Neuronal stem cell (in vitro differentiated cells): ENCODE measurements around the gene FRAT1.
A peak's percentile ranks its signal among the peaks of the same experiment; 100 is the strongest.

ENCODE experiments used
- DNase-seq: peaks from one replicate; pipeline ENCODE4 v3.0.0-alpha.2; 2013; ENCODE audit warnings: low spot score
- H2AFZ ChIP-seq: one replicate; pipeline ENCODE4 v1.6.1; 2013; ENCODE audit warnings: mild to moderate bottlenecking, low read length, inconsistent platforms
- H2AK5ac ChIP-seq: 2 replicates; pipeline ENCODE4 v1.6.1; 2013; ENCODE audit warnings: low read depth, mild to moderate bottlenecking, inconsistent platforms, low read length, moderate library complexity, mixed read lengths
- H2BK120ac ChIP-seq: 2 replicates; pipeline ENCODE4 v1.6.1; 2013; ENCODE audit warnings: low read depth, mild to moderate bottlenecking, inconsistent platforms, low read length, moderate library complexity, mixed read lengths
- H2BK12ac ChIP-seq: one replicate; pipeline ENCODE4 v1.6.1; 2013; ENCODE audit warnings: low read length, inconsistent platforms
- H2BK15ac ChIP-seq: 2 replicates; pipeline ENCODE4 v1.6.1; 2013; ENCODE audit warnings: mild to moderate bottlenecking, low read length, inconsistent platforms, mixed read lengths
- H2BK5ac ChIP-seq: one replicate; pipeline ENCODE4 v1.6.1; 2013; ENCODE audit warnings: inconsistent platforms, mild to moderate bottlenecking, low read length, moderate library complexity
- H3K14ac ChIP-seq: one replicate; pipeline ENCODE4 v1.6.1; 2013; ENCODE audit warnings: low read length, inconsistent platforms
- H3K18ac ChIP-seq: 2 replicates; pipeline ENCODE4 v1.6.1; 2013; ENCODE audit warnings: low read length, inconsistent platforms
- H3K23ac ChIP-seq: 2 replicates; pipeline ENCODE4 v1.6.1; 2013; ENCODE audit warnings: low read depth, mild to moderate bottlenecking, mixed read lengths, low read length, inconsistent platforms; ENCODE audit not compliant: poor library complexity
- H3K27ac ChIP-seq: replicated peaks from 3 replicates; pipeline ENCODE4 v1.5.1; 2013; ENCODE audit warnings: low read length, inconsistent platforms
- H3K27me3 ChIP-seq, 3 experiments: 2 replicates each; pipeline ENCODE4 v1.6.1; 2013; ENCODE audit warnings: low read length in 3 of 3, mild to moderate bottlenecking in 2 of 3, inconsistent platforms in 1 of 3, low read depth in 1 of 3, mixed read lengths in 1 of 3, moderate library complexity in 1 of 3; ENCODE audit not compliant: control insufficient read depth in 3 of 3, insufficient read depth in 3 of 3
- H3K36me3 ChIP-seq, 2 donors: replicated peaks in 1 of 2; 2 replicates each; pipeline ENCODE4 v1.6.1; 2013; ENCODE audit warnings: low read length in 2 of 2; ENCODE audit not compliant: control insufficient read depth in 2 of 2, insufficient read depth in 2 of 2
- H3K4ac ChIP-seq: 2 replicates; pipeline ENCODE4 v1.6.1; 2013; ENCODE audit warnings: inconsistent platforms, mild to moderate bottlenecking, low read length, moderate library complexity
- H3K4me1 ChIP-seq, 2 donors: 1 replicate in 1 of 2; 2 replicates in 1 of 2; pipeline ENCODE4 v1.6.1; 2013; ENCODE audit warnings: low read length in 2 of 2, low read depth in 1 of 2; ENCODE audit not compliant: control insufficient read depth in 2 of 2, insufficient read depth in 1 of 2
- H3K4me2 ChIP-seq: one replicate; pipeline ENCODE4 v1.6.1; 2013; ENCODE audit warnings: mild to moderate bottlenecking, low read length, inconsistent platforms; ENCODE audit not compliant: insufficient read depth, poor library complexity, severe bottlenecking
- H3K4me3 ChIP-seq, 2 donors: 2 replicates each; pipeline ENCODE4 v1.5.1; 2013; ENCODE audit warnings: low read length in 2 of 2, mild to moderate bottlenecking in 2 of 2, inconsistent platforms in 1 of 2, moderate library complexity in 1 of 2
- H3K79me1 ChIP-seq: one replicate; pipeline ENCODE4 v1.6.1; 2013; ENCODE audit warnings: low read depth, mild to moderate bottlenecking, inconsistent platforms, low read length, moderate library complexity
- H3K9ac ChIP-seq: one replicate; pipeline ENCODE4 v1.6.1; 2013; ENCODE audit warnings: mild to moderate bottlenecking, low read depth, low read length, inconsistent platforms; ENCODE audit not compliant: poor library complexity
- H3K9me3 ChIP-seq, 2 donors: replicated peaks in 1 of 2; 2 replicates each; pipeline versions ENCODE3 to v1.6.1; 2013; ENCODE audit warnings: low read length in 2 of 2, mild to moderate bottlenecking in 2 of 2, inconsistent platforms in 1 of 2, low read depth in 1 of 2, mixed read lengths in 1 of 2, moderate library complexity in 1 of 2; ENCODE audit not compliant: control insufficient read depth in 2 of 2, insufficient read depth in 1 of 2
- H4K8ac ChIP-seq: one replicate; pipeline ENCODE4 v1.6.1; 2013; ENCODE audit warnings: low read depth, mild to moderate bottlenecking, inconsistent platforms, low read length, moderate library complexity
- H4K91ac ChIP-seq: one replicate; pipeline ENCODE4 v1.6.1; 2013; ENCODE audit warnings: low read length, low read depth, mild to moderate bottlenecking, inconsistent platforms; ENCODE audit not compliant: poor library complexity
- WGBS, 2 donors: extraction: QIAGEN DNeasy Blood & Tissue Kit; methylation state at CpG; one replicate each; pipeline ENCODE4 v1.1.7; 2013; ENCODE audit warnings: missing lambda C conversion rate in 2 of 2, mixed read lengths in 1 of 2; ENCODE audit not compliant: insufficient read length in 2 of 2, insufficient replicate concordance in 1 of 2; ENCODE audit errors: extremely low coverage in 2 of 2; 5-methylcytosine and 5-hydroxymethylcytosine counted together

Gene FRAT1

DNA sequence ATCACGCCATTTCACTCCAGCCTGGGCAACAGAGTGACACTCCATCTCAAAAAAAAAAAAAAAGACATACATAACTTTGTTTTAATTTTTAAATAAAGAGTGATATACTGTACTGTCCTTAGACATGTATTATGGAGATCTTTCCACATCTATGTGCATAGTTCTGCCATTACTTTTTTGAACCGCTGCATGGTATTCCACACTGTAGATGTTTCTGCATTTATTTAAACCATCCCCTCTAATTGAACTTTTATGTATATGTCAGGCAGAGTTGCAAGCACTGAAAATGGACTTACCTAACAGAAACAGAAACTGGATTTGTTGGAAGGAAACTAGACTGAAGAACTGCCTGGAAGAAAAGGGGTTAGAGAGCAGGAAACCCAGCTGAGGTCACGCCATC, 18.1 kb upstream of the FRAT1 start:
- Histone ChIP-seq H3K18ac (no peak overlapping the region), H3K4ac (no peak overlapping the region), H4K91ac (no peak overlapping the region), H3K14ac (no peak overlapping the region), H3K4me1 (no peaks in the 10 kb centered on the region), H3K23ac (no peak overlapping the region), H3K27ac (no peak overlapping the region), H3K4me2 (no peak overlapping the region), H2AK5ac (no peak overlapping the region), H2AFZ (no peak overlapping the region), H3K27me3 (peaks cover 0 to 5% (median 0%) of the 10 kb centered on the region in 3 experiments), H3K9me3 (no peaks in the 10 kb centered on the region), H3K79me1 (peaks cover 2% of the 10 kb centered on the region), H2BK5ac (no peak overlapping the region), H2BK15ac (no peak overlapping the region), H3K9ac (no peak overlapping the region), H2BK12ac (no peak overlapping the region), H3K36me3 (no peaks in the 10 kb centered on the region), H2BK120ac (no peak overlapping the region), H4K8ac (no peak overlapping the region), H3K4me3 (no peak overlapping the region)
- WGBS, 2 donors: no CpG with 5 or more reads among the region's 3 CpGs
- no peak for DNase-seq

- no peak for DNase-seq
- H2BK120ac ChIP-seq: no peak overlapping the region
- peaks cover 0 to 5% (median 0%) of the 10 kb centered on the region in 3 experiments for H3K27me3 ChIP-seq
- no peak overlapping the region for H3K27ac ChIP-seq
- no peak overlapping the region for H4K8ac ChIP-seq
- H2AFZ ChIP-seq: peak overlapping the region; percentile 15
- peak overlapping the region; percentile 32 for H3K9ac ChIP-seq
- H2BK5ac ChIP-seq: peak overlapping the region; percentile 5
- no peak overlapping the region for H2BK15ac ChIP-seq
- H3K18ac ChIP-seq: peak overlapping the region; percentile 58
- no peak overlapping the region for H3K14ac ChIP-seq
- no peaks in the 10 kb centered on the region for H3K9me3 ChIP-seq
- H2AK5ac ChIP-seq: peak overlapping the region; percentile 81
- no peak overlapping the region for H2BK12ac ChIP-seq
- no peaks in the 10 kb centered on the region for H3K36me3 ChIP-seq
- no CpG with 5 or more reads among the region's 11 CpGs for WGBS, 2 donors
- peaks cover 2% of the 10 kb centered on the region for H3K79me1 ChIP-seq
- H3K4me1 ChIP-seq: no peaks in the 10 kb centered on the region
- H4K91ac ChIP-seq: no peak overlapping the region
- no peak overlapping the region for H3K4me2 ChIP-seq
- H3K4me3 ChIP-seq: no peak overlapping the region
- H3K4ac ChIP-seq: no peak overlapping the region
- no peak overlapping the region for H3K23ac ChIP-seq
Measured at GRCh38 chr10:97302088-97302791, 16.8 kb upstream of the FRAT1 start.

- Histone ChIP-seq H3K14ac (no peak overlapping the region), H3K4me2 (no peak overlapping the region), H3K23ac (no peak overlapping the region), H4K8ac (no peak overlapping the region), H3K9ac (no peak overlapping the region), H2BK15ac (no peak overlapping the region), H3K4me1 (no peaks in the 10 kb centered on the region), H3K27ac (no peak overlapping the region), H2BK12ac (no peak overlapping the region), H2AFZ (no peak overlapping the region), H3K4me3 (no peak overlapping the region), H3K27me3 (peaks cover 0 to 8% (median 0%) of the 10 kb centered on the region in 3 experiments), H3K79me1 (no peaks in the 10 kb centered on the region), H4K91ac (no peak overlapping the region), H2BK5ac (no peak overlapping the region), H2BK120ac (no peak overlapping the region), H3K9me3 (no peaks in the 10 kb centered on the region), H3K4ac (no peak overlapping the region), H2AK5ac (no peak overlapping the region), H3K18ac (no peak overlapping the region), H3K36me3 (no peaks in the 10 kb centered on the region)
- DNase-seq: no peak
- no CpG with 5 or more reads among the region's 1 CpG for WGBS, 2 donors
Measured at GRCh38 chr10:97307441-97307840, 11.6 kb upstream of the FRAT1 start.

DNA sequence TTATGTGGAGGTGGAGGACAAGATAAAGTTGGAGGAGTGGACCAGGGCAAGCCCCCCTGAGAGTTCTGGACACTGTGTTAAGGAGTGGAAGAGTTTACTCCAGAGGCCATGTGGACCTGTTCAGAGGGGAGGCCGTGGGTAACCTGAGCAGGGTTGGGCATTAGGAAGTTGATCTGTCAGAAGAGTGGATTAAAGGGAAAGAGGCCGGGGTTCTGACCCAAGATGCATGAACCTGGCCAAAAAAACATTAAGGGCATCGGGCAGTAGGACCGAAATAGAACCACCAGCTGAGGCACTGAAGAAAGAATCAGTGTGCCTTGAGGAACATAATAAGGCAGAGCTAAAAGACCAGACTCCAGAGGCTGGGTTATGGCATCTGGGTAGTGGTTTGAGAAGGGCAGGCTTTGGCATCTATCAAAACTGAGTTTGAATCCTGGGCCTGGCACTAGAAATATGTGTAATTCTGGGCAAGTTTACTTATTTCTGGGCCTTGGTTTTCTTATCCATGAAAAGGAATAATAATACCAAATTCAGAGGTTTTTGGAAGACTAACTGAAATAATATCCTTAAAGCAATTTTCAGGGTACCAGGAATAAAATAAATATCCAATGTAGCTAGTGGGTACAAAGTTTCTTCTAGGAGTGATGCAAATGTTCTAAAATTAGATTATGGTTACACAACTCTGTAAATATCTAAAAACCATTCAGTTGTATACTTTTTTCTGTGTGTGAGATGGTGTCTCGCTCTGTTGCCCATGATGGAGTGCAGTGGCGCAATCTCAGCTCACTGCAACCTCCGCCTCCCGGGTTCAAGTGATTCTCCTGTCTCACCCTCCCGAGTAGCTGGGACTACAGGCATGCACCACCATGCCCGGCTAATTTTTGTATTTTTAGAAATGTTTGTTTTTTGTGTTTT, 10.9 kb upstream of the FRAT1 start:
- H4K8ac ChIP-seq: no peak overlapping the region
- H3K4me2 ChIP-seq: no peak overlapping the region
- H3K23ac ChIP-seq: no peak overlapping the region
- H3K36me3 ChIP-seq: no peaks in the 10 kb centered on the region
- WGBS, 2 donors: no CpG with 5 or more reads among the region's 10 CpGs
- peaks cover 0 to 8% (median 0%) of the 10 kb centered on the region in 3 experiments for H3K27me3 ChIP-seq
- no peaks in the 10 kb centered on the region for H3K9me3 ChIP-seq
- no peak overlapping the region for H2BK15ac ChIP-seq
- no peaks in the 10 kb centered on the region for H3K4me1 ChIP-seq
- no peak overlapping the region for H2AFZ ChIP-seq
- no peak overlapping the region for H3K27ac ChIP-seq
- no peak overlapping the region for H2BK12ac ChIP-seq
- H3K4ac ChIP-seq: no peak overlapping the region
- H3K79me1 ChIP-seq: no peaks in the 10 kb centered on the region
- no peak overlapping the region for H3K14ac ChIP-seq
- no peak overlapping the region for H4K91ac ChIP-seq
- no peak overlapping the region for H3K9ac ChIP-seq
- DNase-seq: no peak
- no peak overlapping the region for H2AK5ac ChIP-seq
- H3K18ac ChIP-seq: no peak overlapping the region
- H3K4me3 ChIP-seq: no peak overlapping the region
- no peak overlapping the region for H2BK120ac ChIP-seq
- H2BK5ac ChIP-seq: no peak overlapping the region
